H9 (cell line): ENCODE data around the gene MRPL36. TPM values are rescaled to one million over a fixed set of nuclear protein-coding genes. Genes with fewer than 3 reads are reported as not detected.

Source experiments
- DNase-seq: peaks from one replicate; pipeline ENCODE4 v3.0.0-alpha.2; 2017
- H2AFZ ChIP-seq: one replicate; pipeline ENCODE4 v1.6.1; 2013; ENCODE audit warnings: mild to moderate bottlenecking, low read length, control low read depth, moderate library complexity
- H2AK5ac ChIP-seq: 2 replicates; pipeline ENCODE4 v1.6.1; 2013; ENCODE audit warnings: low read length, control low read depth, mixed read lengths; ENCODE audit not compliant: insufficient read length
- H2BK120ac ChIP-seq: one replicate; pipeline ENCODE4 v1.6.1; 2013; ENCODE audit warnings: low read depth, mild to moderate bottlenecking, low read length, control low read depth, inconsistent platforms; ENCODE audit not compliant: poor library complexity, severe bottlenecking
- H2BK12ac ChIP-seq: 2 replicates; pipeline ENCODE4 v1.6.1; 2013; ENCODE audit warnings: low read length, control low read depth, mixed read lengths, low read depth; ENCODE audit not compliant: insufficient read length
- H2BK15ac ChIP-seq: 2 replicates; pipeline ENCODE4 v1.6.1; 2013; ENCODE audit warnings: low read depth, low read length, control low read depth
- H2BK20ac ChIP-seq: one replicate; pipeline ENCODE4 v1.6.1; 2013; ENCODE audit warnings: low read depth, mild to moderate bottlenecking, low read length, control low read depth, inconsistent platforms; ENCODE audit not compliant: poor library complexity, severe bottlenecking
- H2BK5ac ChIP-seq: 2 replicates; pipeline ENCODE4 v1.6.1; 2013; ENCODE audit warnings: low read length, control low read depth, mixed read lengths; ENCODE audit not compliant: insufficient read length
- H3K14ac ChIP-seq: 2 replicates; pipeline ENCODE4 v1.6.1; 2013; ENCODE audit warnings: low read length, control low read depth; ENCODE audit not compliant: insufficient read depth
- H3K18ac ChIP-seq: 2 replicates; pipeline ENCODE4 v1.6.1; 2013; ENCODE audit warnings: low read depth, mild to moderate bottlenecking, mixed read lengths, low read length, control low read depth; ENCODE audit not compliant: insufficient read length
- H3K23ac ChIP-seq: 2 replicates; pipeline ENCODE4 v1.6.1; 2013; ENCODE audit warnings: low read length, control low read depth, mixed read lengths, low read depth; ENCODE audit not compliant: insufficient read length
- H3K23me2 ChIP-seq: 2 replicates; pipeline ENCODE4 v1.6.1; 2013; ENCODE audit warnings: low read depth, mild to moderate bottlenecking, mixed read lengths, low read length, control low read depth; ENCODE audit not compliant: insufficient read length, poor library complexity, severe bottlenecking
- H3K27ac ChIP-seq: 2 replicates; pipeline ENCODE4 v1.5.1; 2013; ENCODE audit warnings: low read length, control low read depth, mixed read lengths, low read depth; ENCODE audit not compliant: insufficient read length
- H3K27me3 ChIP-seq: 2 replicates; pipeline ENCODE4 v1.6.1; 2013; ENCODE audit warnings: low read length, control low read depth, inconsistent platforms; ENCODE audit not compliant: insufficient read depth
- H3K4ac ChIP-seq: 2 replicates; pipeline ENCODE4 v1.6.1; 2013; ENCODE audit warnings: low read depth, mild to moderate bottlenecking, control low read depth, inconsistent platforms, low read length, moderate library complexity
- H3K4me1 ChIP-seq: 2 replicates; pipeline ENCODE4 v1.6.1; 2013; ENCODE audit warnings: low read length, control low read depth, inconsistent platforms; ENCODE audit not compliant: insufficient read depth
- H3K4me2 ChIP-seq: 2 replicates; pipeline ENCODE4 v1.6.1; 2013; ENCODE audit warnings: low read length, control low read depth, mixed read lengths; ENCODE audit not compliant: insufficient read length, insufficient read depth
- H3K56ac ChIP-seq: 2 replicates; pipeline ENCODE4 v1.6.1; 2013; ENCODE audit warnings: low read depth, mild to moderate bottlenecking, mixed read lengths, low read length, control low read depth; ENCODE audit not compliant: insufficient read length
- H3K79me1 ChIP-seq: 2 replicates; pipeline ENCODE4 v1.6.1; 2013; ENCODE audit warnings: low read depth, mild to moderate bottlenecking, moderate library complexity, low read length, control low read depth, inconsistent platforms; ENCODE audit not compliant: insufficient read depth, poor library complexity, severe bottlenecking
- H3K79me2 ChIP-seq: 2 replicates; pipeline ENCODE4 v1.6.1; 2013; ENCODE audit warnings: low read length, control low read depth, inconsistent platforms; ENCODE audit not compliant: insufficient read depth
- H3K9ac ChIP-seq: 2 replicates; pipeline ENCODE4 v1.6.1; 2013; ENCODE audit warnings: low read length, control low read depth, mixed read lengths; ENCODE audit not compliant: insufficient read length; ENCODE audit errors: extremely low read depth
- H3K9me3 ChIP-seq: one replicate; pipeline ENCODE4 v1.6.1; 2013; ENCODE audit warnings: low read depth, low read length, inconsistent platforms; ENCODE audit not compliant: control insufficient read depth
- H3T11ph ChIP-seq: one replicate; pipeline ENCODE4 v1.6.1; 2013; ENCODE audit warnings: mild to moderate bottlenecking, low read length, control low read depth, inconsistent platforms
- H4K20me1 ChIP-seq: one replicate; pipeline ENCODE4 v1.6.1; 2013; ENCODE audit not compliant: control insufficient read depth, insufficient read length, insufficient read depth
- H4K5ac ChIP-seq: 2 replicates; pipeline ENCODE4 v1.6.1; 2013; ENCODE audit warnings: low read depth, mild to moderate bottlenecking, mixed read lengths, low read length, control low read depth; ENCODE audit not compliant: insufficient read length
- H4K8ac ChIP-seq: replicated peaks from 2 replicates; pipeline ENCODE4 v1.6.1; 2013; ENCODE audit warnings: low read length, control low read depth, mixed read lengths, low read depth; ENCODE audit not compliant: insufficient read length
- H4K91ac ChIP-seq: 2 replicates; pipeline ENCODE4 v1.6.1; 2013; ENCODE audit warnings: low read depth, mild to moderate bottlenecking, moderate library complexity, mixed read lengths, low read length, control low read depth; ENCODE audit not compliant: insufficient read length
- H3K27ac Mint-ChIP-seq, 3 experiments: 2 replicates in 2 of 3; 3 replicates in 1 of 3; pipeline ENCODE4 v1.8.0; 2020 to 2021; ENCODE audit warnings: mixed read lengths in 3 of 3, mild to moderate bottlenecking in 1 of 3, moderate library complexity in 1 of 3
- H3K27me3 Mint-ChIP-seq: 2 replicates; pipeline ENCODE4 v1.8.0; 2021; ENCODE audit warnings: low read depth, mild to moderate bottlenecking, moderate library complexity, mixed read lengths
- H3K36me3 Mint-ChIP-seq, 3 experiments: 2 replicates in 2 of 3; 3 replicates in 1 of 3; pipeline ENCODE4 v1.8.0; 2020 to 2021; ENCODE audit warnings: low read depth in 3 of 3, mixed read lengths in 3 of 3; ENCODE audit not compliant: insufficient read depth in 1 of 3
- H3K4me1 Mint-ChIP-seq, 2 experiments: 2 replicates each; pipeline ENCODE4 v1.8.0; 2020; ENCODE audit warnings: mixed read lengths in 2 of 2
- H3K4me3 Mint-ChIP-seq, 2 experiments: 2 replicates in 1 of 2; 3 replicates in 1 of 2; pipeline ENCODE4 v1.8.0; 2020 to 2021; ENCODE audit warnings: mild to moderate bottlenecking in 2 of 2, mixed read lengths in 2 of 2, moderate library complexity in 1 of 2
- H3K9me3 Mint-ChIP-seq, 2 experiments: 2 replicates in 1 of 2; 3 replicates in 1 of 2; pipeline ENCODE4 v1.8.0; 2020; ENCODE audit warnings: mild to moderate bottlenecking in 2 of 2, mixed read lengths in 2 of 2, moderate library complexity in 1 of 2
- CTCF ChIP-seq: fragments of 200-600 bp; sonication (generic); conservative IDR thresholded peaks from 3 replicates; pipeline ENCODE4 v1.8.0; 2021; ENCODE audit warnings: antibody characterized with exemption, mild to moderate bottlenecking
- WGBS: extraction: QIAGEN DNeasy Blood & Tissue Kit; methylation state at CpG from one replicate; pipeline ENCODE4 v1.1.7; 2013; ENCODE audit warnings: missing lambda C conversion rate, low lambda C conversion rate, mixed read lengths; ENCODE audit not compliant: insufficient read length; ENCODE audit errors: extremely low coverage; 5-methylcytosine and 5-hydroxymethylcytosine counted together
- total RNA-seq: library from RNA; stranded (reverse); gene quantifications from 2 replicates; pipeline ENCODE4 v1.2.1, GENCODE V29; 2021

MRPL36 gene
- total RNA-seq, 1 experiment from 2014 or later, result 67.3 TPM

GRCh38 chr5:1767524-1768282 is 31.9 kb downstream of the MRPL36 start:
- no peaks in the 10 kb centered on the region; the same call in 1 of the 2 replicates for H3K27me3 ChIP-seq
- H4K5ac ChIP-seq, result no peak overlapping the region
- H3K79me2 ChIP-seq, result no peaks in the 10 kb centered on the region
- no peak overlapping the region for H3K4ac ChIP-seq
- no peaks in the 10 kb centered on the region for H3K36me3 Mint-ChIP-seq
- H3K4me2 ChIP-seq, result no peak overlapping the region
- H3K79me1 ChIP-seq, result no peaks in the 10 kb centered on the region
- no peaks in the 10 kb centered on the region for H4K20me1 ChIP-seq
- no peak overlapping the region for H2BK20ac ChIP-seq
- no peak overlapping the region for H3K56ac ChIP-seq
- DNase-seq, result no peak
- H3K23me2 ChIP-seq, result no peaks in the 10 kb centered on the region
- no peaks in the 10 kb centered on the region for H3K9me3 Mint-ChIP-seq
- H3K27ac Mint-ChIP-seq, result no peak overlapping the region
- H4K91ac ChIP-seq, result no peak overlapping the region
- WGBS, result no CpG with 5 or more reads among the region's 16 CpGs
- H2AK5ac ChIP-seq, result no peak overlapping the region
- H3K9ac ChIP-seq, result no peak overlapping the region
- no peak overlapping the region for H2BK120ac ChIP-seq
- H3K27me3 Mint-ChIP-seq, result peaks cover 7% of the 10 kb centered on the region; the same call in 1 of the 2 replicates
- H3K9me3 ChIP-seq, result no peaks in the 10 kb centered on the region
- H3K4me1 Mint-ChIP-seq, result peaks cover 14 to 17% of the 10 kb centered on the region in 2 experiments
- H2BK5ac ChIP-seq, result no peak overlapping the region
- H3K23ac ChIP-seq, result no peak overlapping the region
- no peak overlapping the region for H2BK12ac ChIP-seq
- no peak overlapping the region for H3K27ac ChIP-seq
- no peak overlapping the region for H3K18ac ChIP-seq
- no peak overlapping the region for H4K8ac ChIP-seq
- no peak overlapping the region; the same call in 1 of the 2 replicates for H3K14ac ChIP-seq
- no peak overlapping the region for H3T11ph ChIP-seq
- H2AFZ ChIP-seq, result no peak overlapping the region
- no peaks in the 10 kb centered on the region; the same call in 1 of the 2 replicates for H3K4me1 ChIP-seq
- TF ChIP-seq CTCF, result no peak
- no peak overlapping the region for H2BK15ac ChIP-seq
- no peak overlapping the region for H3K4me3 Mint-ChIP-seq
